PC-9 (cell line): ENCODE results near the gene UQCC5.

ENCODE experiments used
- EZH2 ChIP-seq: fragments of 200-600 bp; sonication (generic); IDR thresholded peaks from 2 replicates; pipeline ENCODE4 v1.8.0; 2017; ENCODE audit warnings: antibody characterized with exemption, low read depth
- TF ChIP-seq, protein P1 (sequence below): fragments of 200-600 bp; sonication (generic); conservative IDR thresholded peaks from 2 replicates; pipeline ENCODE4 v1.6.1; 2017; ENCODE audit warnings: mixed run types, antibody characterized with exemption, mild to moderate bottlenecking, moderate library complexity

DNA sequence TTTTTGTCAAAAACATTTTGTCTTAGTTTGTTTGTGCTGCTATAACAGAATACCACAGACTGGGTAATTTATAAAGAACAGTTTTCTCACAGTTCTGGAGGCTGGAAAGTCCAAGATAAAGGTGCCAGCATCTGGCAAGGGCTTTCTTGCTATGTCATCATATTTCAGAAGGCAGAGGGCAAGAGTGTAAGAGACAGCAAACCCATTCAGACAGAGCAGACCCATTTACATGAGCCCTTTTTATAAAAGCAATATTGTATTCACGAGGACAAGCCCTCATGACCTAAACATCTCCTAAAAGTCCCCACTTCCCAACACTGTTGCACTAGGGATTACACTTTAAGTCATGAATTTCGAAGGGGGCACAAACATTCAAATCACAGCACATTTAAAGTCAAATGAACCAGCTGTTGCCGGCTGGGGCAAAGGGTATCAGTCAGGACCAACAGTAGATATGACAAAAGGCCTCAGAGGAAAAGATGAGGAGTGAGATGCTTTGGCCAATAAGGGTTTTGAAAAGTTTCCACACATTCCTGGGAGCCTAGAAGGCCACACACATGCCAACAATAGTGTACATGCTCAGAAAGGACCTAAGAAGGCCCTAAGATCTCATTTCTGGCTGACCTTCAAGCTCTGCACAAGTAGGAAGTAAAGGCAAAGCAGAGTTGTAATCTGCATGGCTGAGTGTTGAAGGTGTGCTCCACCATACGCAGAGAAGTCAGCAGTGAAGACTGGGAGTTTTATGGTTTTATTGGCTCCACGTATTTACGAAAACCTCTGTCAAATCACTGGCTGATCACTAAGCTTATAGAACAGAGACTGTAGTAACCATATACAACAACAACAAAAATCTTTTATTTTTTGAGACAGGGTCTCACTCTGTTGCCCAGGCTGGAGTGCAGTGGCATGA, 37.9 kb downstream of the UQCC5 start:
- TF ChIP-seq, protein P1, sequence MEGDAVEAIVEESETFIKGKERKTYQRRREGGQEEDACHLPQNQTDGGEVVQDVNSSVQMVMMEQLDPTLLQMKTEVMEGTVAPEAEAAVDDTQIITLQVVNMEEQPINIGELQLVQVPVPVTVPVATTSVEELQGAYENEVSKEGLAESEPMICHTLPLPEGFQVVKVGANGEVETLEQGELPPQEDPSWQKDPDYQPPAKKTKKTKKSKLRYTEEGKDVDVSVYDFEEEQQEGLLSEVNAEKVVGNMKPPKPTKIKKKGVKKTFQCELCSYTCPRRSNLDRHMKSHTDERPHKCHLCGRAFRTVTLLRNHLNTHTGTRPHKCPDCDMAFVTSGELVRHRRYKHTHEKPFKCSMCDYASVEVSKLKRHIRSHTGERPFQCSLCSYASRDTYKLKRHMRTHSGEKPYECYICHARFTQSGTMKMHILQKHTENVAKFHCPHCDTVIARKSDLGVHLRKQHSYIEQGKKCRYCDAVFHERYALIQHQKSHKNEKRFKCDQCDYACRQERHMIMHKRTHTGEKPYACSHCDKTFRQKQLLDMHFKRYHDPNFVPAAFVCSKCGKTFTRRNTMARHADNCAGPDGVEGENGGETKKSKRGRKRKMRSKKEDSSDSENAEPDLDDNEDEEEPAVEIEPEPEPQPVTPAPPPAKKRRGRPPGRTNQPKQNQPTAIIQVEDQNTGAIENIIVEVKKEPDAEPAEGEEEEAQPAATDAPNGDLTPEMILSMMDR: no peak
- no peak for TF ChIP-seq EZH2
